Hepatocyte (in vitro differentiated cells): ENCODE measurements around the gene PER1.

ENCODE experiments used
- EZH2 ChIP-seq: fragments of 200-600 bp; sonication (generic); IDR thresholded peaks from 2 replicates; pipeline ENCODE4 v1.6.1; 2016; ENCODE audit warnings: antibody characterized with exemption, mild to moderate bottlenecking, borderline replicate concordance
- EZH2phosphoT487 ChIP-seq: fragments of 200-600 bp; sonication (generic); IDR thresholded peaks from one replicate; pipeline ENCODE4 v1.6.1; 2018; ENCODE audit warnings: antibody characterized with exemption, mild to moderate bottlenecking, low read depth, moderate library complexity; ENCODE audit not compliant: unreplicated experiment, severe bottlenecking

- TF ChIP-seq EZH2 (no peak), EZH2phosphoT487 (no peak)
Observed at GRCh38 chr17:8118769-8119580, 33.2 kb downstream of the PER1 start.
